Measurements from ENCODE around the gene DSCAML1.

Gene DSCAML1

DNA sequence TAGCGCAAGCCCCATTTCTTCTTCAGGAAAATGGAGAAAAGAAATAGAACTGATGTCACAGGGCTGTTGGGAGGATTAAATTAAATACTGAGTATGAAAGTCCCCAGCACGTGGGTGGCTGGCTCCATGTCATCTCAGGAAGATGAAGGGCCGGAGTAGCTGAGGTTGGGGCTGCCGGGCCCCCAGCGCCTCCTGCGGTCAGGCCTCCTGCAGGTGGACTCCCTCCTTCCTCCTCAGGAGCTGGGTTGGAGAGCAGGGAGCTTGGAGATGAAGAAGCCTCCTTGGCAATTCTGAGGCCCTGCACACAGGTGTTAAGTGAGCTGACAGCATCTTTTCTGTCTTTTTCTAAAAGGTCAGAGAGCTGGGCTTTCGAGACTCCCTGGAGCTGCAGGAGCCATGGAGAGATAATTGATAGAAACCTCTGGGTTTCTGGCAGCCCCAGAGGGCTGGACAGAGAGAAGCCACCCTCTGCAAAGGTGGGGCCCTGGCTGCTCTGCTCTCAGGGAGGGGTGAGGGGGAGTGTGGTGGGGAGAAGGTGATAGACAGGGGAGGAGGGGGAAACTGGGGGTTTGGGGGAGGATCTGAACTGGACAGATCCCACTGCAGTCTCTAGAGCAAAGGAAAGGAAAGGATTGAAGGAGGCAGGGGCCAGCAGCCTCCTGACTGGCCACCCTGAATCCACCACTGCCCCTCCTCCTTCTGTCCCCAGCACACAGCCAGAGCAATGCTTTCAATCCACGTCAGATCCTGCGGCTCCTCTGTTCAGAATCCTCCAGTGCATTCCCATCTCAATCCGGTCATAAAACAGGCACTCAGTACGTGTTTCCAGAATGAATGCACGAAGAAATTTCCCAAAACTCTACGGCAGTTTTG, 258.5 kb downstream of the DSCAML1 start:
- DNase-seq = no peak

DNA sequence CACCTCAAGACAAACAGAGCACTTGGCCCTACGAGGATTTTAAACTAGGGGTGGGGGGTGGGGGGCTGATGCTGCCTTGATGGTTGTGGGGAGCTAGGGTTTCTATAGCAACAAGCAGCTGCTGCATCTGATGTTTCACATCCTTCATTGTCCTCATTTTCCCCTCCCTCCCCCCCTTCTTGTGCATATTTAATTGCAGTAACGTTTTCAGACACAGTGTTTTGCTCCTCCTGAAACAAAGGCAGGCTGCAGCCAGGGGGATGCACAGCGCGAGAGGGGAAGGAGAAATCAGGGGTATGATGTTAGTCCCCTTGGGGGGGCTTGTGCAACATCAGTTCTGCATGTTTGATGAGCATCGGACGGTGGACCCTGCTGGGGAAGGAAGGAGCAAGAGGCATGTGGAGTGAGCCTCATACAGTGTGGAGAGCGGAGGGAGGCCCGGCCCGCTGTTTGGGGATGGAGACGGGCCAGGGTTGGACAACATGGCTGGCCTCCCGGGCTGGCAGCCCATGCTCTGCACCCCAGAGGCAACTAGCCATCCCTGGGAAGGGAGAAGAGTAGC, 261.1 kb downstream of the DSCAML1 start:
- DNase-seq = no peak

DNA sequence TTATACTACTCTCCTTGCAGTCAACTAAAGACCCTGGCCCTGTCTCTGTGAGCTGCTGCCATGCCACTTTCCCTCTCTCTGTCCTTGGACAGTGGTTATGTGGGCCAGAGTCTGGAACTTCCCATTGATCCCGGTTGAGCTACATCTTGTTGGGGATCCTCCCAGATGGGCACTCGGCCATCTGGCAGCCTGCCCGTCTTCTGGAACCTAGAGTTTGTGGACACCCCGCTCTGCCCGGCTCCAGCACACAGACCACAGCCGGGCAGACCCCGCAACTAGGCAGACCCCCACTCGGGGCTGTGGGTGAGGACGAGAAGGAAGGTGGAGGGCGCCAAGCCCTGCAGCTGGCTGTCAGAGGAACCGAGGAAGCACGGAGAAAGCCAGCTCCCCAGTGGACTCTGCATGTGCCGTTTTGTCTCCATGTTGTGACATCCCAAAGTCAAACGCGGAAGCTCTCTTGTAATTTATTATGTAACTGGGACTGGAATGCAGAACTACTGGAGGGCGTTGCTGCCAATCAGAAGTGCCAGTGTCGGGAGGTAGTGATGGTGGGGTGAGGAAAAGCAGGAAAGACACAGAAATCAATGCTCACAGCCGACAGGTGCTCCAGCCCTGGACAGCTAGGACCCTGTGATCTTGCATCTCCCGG, 261.7 kb downstream of the DSCAML1 start:
- no peak for DNase-seq

DNA sequence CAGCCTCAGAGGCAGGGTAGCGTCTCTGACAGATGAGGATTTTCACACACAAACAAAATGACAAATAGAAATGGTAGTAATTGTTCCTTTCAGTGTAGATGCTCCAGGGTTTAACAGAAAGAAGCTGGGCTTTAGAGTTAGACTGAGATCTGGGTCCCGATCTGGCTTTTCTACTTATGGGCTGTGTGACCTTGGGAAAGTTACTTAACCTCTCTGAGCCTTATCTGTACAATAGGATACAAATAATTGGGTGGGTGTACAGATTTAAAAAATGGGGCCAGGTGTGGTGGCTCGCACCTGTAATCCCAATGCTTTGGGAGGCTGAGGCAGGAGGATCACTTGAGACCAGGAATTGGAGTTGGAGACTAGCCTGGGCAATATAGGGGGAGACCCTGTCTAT, 264.4 kb downstream of the DSCAML1 start:
- DNase-seq = no peak

DNA sequence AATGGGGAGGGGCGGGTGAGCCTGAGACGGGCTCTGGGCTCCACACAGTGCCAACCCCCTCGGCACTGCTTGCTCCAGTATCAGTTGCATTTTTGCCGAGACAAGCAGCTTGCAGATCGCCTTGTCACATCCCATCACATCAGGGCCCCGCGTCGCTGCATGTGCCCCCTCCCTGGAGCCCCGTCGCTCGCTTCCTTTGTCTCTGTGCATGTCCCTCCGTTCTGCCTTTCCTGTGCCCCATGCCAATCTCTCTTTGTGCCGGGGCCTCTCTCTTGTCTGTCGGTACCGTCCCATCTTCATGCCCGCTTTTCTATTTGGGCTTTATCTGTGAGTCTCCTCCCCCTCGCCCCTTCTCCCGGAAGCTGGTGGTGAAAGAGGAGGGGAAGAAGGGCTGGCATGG, 267.2 kb downstream of the DSCAML1 start:
- DNase-seq = no peak

DNA sequence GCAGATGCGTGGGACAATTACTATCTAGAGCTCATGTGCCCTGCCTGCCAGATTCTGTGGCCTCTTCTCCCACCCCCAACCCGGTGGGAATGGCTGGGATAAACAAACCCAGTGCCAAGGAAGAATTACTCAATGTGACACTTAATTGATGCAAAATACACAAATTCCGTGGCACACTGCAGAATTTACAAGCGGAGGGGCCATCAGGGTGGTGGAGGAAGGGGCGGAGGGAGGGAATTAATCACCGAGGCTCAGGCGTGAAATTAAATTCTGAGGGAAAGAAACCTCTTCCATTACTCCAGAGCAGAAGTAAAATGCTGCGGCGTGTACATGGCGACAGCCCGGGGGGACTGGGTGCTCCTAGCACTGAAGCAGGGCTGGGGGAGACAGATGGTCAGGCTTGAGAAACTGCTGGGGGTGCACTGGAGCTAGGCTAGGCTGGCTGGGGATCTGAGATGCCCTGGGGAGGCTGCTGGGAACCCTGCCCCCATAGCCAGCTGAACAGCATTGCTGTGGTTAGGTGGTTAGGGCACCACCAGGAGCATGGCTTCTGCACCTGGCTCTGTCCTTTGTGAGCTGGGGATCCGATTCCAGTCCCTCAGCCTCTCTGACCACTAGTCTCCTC, 268.8 kb downstream of the DSCAML1 start:
- DNase-seq = no peak

DNA sequence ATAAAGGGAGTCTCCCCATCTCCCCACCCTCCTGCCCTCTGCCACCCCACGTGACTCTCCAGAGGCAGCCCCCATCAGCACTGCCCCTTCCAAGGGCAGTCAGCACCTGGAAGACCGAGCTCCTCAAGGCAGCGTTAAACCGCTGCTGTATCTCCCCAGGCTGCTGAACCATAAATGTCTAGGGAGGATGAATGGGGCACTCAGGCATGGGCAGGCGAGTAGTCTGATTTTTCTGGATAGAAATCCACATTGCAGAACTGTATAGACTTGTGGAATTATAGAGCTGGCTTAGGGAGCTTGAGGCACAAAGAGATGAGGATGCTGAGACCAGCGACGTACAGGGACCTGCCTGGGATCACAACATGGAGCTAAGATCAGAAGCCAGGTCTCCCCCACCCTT, 269.7 kb downstream of the DSCAML1 start:
- DNase-seq = no peak

DNA sequence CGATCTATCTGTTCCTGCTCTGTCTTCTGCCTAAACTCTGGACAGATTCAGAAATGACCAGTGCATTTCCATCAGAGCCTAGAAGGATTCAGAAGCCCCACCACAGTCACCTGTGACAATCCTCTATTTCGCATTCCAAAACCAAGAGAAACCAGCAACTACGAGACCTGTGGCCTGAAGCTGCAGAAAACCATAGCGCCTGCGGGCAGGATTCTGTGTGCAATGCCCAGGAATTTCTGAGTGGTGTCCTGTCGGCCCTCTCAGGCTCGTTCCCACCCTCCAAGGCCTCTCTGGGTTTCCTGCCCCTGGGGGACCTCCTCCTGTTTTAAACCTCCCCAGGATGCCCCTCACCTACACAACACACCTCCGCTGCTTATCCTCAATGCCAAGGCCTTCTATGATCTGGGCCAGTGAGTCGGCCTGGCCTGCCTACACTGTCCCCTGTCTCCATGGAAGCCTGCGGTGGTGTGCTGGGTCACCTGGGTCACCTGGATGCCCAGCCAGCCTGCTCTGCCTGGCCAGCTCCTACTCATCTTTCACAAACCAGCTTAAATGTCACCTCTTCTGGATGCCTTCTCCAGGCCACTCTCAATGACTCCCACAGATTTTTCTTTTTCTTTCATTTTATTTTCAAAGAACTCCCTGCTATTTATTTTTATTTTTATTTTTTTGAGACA, 271.0 kb downstream of the DSCAML1 start:
- no peak for DNase-seq

DNA sequence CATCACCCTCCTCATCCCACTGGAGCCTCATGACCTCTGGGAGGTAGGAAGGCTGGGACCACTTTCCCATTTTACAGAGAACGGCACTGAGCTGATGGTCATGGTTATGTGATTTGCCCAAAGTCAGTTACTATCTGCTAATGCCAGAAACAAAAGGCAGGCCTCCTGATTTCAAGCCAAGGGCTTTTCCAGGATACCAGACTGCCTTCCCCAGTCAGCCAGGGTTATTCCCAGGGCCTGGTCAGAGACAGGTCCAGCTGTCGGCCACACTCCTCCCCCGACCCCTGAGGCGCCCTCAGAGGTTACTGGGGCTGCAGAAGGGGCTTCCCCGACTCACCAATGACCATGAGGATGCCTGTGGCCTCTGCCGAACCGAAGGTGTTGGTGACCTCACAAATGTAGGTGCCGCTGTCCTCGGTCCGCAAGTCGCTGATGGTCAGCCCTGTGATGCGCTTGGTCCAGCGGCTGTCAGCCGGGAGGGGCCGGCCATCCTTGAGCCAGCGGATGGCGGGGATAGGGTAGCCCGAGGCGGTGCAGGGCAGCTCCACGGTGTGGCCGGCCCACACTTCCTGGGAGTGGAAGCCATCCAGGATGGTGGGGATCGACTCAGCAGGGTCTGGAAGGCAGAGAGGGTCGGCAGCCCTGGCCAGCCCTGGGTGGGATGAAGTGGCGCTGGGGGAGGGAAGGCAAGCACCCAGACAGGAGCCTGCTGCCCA, 272.4 kb downstream of the DSCAML1 start:
- DNase-seq = no peak

DNA sequence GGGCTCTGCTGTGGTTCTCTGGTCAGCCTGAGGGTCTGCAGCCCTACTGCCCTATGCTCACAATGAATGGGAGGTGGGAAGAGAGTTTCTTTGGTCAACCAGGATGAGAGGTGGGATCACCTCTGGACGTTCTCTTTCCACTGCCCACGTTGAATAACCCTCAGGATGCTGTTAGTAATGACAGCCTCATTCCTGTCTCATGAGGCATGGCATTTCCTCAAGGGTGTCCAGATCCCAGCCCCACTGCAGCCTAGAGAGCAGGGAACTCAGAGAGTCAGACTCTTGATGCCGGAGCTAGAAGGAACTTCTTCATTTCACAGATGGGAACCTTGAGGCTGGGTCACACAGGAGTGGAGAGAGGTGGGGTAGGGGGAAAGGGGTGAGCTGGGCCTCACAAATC, 273.3 kb downstream of the DSCAML1 start:
- DNase-seq = no peak

DNA sequence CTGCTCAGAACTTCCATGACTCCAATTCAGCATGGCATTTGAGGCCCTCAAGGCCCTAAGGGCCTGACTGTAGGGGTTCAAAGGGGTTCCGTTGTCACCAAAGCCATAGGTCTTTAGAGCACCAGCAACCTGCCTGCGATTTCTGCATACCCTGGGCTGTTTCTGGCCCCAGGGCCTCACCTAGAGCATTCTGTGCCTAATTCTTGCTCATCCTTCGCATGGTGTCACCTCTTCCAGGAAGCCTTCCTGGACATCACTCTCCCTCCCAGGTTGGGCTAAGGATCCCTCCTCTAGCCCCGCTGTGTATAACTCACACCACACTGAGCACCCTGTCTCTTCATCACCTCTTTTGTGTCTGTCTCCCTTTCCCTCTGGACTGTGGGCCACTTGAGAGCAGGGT, 275.0 kb downstream of the DSCAML1 start:
- DNase-seq = no peak

DNA sequence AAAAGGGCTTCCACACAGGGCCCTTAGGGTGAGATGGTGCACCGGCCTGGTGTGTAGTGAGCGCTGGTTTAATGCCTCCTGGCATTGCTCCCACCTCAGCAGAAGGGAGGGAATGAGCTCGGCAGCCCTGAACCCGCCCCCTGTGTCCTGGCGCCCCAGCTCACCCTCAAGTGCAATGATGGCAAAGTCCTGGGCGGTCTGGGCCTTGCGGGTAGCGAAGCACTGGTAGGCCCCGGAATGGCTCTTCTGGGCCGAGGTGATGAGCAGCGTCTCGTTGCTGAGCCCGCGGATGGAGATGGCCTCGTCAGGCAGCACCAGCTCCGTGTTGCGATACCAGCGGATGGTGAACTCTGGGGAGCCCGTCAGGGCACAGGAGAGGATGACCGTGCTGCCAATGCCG, 276.1 kb downstream of the DSCAML1 start:
- DNase-seq = no peak

DNA sequence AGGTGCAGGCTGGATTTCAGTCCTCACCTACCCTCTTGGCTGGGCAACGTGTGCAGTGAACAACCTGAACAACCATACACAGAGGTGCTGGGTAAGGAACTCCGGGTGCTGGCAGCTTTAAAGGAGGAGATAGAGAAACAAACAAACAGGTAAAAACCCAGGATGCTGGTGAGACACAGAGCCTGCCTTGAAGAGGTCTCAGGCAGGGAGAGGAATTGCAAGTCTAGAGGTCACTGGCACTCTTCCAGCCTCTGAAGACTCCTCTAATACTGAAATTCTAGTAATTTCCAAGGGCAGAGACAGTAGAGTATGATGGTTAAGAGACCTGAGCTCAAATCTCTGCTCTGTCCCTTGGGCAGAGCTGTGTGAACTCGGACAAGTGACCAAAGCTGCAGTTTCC, 276.8 kb downstream of the DSCAML1 start:
- no peak for DNase-seq

DNA sequence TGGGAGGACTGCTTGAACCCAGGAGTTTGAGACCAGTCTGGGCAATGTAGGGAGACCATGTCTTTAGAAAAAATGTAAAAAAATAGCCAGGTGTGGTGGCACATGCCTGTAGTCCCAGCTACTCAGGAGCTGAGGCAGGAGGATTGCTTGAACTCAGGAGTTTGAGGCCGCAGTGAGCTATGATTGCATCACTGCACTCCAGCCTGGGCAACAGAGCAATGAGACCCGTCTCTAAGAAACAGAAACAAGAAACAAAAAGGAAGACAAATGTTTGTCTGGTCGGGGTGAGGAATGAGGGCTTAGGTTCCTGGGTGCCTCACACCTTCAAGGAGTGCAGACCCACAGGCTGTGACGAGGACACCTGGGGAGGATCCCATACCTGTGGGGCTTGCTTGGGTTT, 277.4 kb downstream of the DSCAML1 start:
- DNase-seq = no peak

DNA sequence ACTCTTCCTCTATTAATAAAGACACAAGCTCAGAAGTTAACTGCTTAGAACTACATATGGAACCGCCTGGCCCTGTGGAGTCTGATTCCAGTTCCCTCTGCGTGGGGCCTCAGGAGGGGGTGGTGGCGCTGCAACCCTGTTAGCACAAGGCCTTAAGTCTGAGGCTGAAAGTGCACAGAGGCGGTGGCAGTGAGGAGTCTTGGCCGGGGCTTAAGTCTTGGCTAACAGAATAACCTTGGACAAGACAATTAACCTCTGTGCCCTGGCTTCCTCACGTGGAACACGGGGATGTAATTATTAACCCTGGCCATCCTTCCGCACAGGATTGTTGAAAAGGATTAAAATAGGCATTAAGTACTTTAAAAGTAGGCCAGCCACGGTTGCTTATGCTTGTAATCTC, 277.8 kb downstream of the DSCAML1 start:
- no peak for DNase-seq

DNA sequence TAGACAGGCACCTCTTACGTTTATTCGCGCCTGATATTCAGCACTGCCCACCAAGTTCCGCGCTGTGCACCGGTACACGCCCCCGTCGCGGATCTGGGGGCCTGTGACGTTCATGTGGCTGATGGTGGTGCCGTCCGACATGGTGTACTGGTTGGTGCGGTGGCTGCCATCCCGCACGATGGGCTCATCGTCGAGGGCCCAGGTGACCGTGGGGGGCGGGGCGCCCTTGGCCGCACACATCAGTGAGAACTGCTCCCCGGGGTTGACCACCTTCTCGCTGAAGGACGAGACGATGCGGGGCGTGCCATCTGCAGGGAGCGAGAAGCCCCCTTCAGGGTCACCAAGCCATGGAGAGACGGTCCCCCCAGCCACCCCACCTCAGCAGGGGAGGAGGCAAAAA, 278.6 kb downstream of the DSCAML1 start:
- DNase-seq = no peak

DNA sequence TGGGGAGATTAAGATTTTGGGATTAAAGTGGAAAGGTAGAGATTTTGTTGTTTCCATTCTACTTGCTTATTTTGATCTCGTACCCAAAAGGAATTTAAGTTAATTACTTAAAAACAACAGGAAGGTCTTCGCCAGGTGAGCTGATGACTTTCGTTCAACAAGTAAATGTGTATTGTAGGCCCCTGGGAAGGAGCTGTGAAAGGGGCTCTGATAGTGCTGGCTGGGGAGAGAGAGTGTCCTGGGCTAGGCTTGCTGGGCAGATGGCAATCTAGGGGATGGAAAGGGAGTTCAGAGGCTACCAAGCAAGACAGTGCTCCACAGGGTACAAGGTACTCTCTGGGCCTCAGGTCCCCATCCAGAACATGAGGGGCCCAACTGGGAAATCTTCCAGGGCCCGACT, 279.9 kb downstream of the DSCAML1 start:
- no peak for DNase-seq

DNA sequence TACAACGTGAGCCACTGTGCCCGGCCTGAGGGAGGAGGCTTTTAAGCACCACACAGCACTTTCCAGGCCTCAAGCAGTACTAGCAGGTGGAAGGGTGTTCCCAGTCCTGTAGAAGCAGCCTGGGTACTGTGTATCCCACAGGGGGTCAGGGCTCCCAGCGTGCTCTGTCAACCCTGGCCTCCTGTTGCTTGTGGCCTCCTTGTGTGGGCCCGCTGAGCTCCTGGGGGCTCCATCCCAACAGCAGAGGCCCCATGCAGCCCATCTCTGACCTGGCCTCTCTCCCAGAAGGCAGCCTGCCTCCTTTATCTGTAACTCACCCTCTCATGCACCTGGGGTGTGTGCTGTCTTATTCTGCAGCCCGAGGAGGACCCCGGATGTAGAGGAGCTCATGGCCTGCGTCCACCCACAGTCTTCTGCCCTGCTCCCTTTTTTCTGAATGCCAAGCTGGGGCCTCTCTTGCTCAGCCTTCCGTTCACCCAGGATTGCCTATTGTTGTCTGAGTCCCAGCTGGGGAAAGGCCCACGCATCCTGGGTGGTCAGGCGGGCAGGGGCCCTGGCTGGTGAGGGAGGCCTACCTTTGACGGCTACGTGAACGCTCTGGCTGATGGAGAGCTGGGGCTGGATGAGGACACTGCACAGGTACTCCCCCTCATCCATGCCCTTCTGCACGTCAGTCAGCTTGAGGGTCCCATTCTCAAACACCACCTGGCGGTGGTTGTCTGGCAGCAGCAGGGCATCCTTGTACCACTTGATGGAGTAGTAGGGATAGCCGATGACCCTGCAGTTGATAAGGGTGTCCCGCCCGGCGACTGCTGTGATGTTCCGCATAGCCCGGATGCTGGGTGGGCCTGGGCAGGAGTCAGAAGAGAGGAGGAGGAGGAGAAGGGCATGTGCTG, 280.9 kb downstream of the DSCAML1 start:
- DNase-seq = no peak

DNA sequence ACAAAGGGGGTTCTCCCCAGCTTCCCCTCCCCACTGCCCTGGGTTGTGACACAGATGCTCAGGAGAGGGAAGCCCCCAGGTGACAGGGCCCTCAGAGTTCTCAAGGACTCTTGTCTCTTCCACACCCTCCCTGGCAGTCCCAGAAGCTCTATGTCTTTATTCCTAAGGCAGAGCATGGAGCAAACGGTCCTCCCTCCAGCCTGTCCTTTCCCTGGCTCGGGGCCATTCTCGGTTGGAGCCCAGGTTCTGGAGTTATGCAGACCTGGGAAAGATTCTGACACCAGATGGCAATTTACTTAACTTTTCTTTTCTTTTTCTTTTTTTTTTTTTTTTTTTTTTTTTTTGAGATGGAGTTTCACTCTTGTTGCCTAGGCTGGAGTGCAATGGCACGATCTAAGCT, 282.8 kb downstream of the DSCAML1 start:
- no peak for DNase-seq

DNA sequence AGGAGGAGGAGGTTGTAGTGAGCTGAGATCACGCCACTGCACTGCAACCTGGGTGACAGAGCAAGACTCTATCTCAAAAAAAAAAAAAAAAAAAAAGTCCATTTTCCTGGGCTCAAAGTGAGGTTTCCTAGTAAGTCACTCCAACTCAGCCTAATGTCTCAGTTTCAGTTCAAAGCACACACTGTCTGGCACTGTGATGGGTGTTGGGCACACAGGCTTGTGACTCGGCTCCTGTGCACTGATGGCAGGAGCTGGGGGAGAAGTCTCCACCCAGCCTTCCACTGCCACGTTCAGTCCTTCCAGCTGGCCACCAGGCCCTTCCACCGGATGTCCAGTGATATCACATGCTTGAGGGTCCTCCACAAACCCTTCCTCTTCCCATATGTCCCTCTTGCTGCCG, 283.4 kb downstream of the DSCAML1 start:
- DNase-seq = no peak

DNA sequence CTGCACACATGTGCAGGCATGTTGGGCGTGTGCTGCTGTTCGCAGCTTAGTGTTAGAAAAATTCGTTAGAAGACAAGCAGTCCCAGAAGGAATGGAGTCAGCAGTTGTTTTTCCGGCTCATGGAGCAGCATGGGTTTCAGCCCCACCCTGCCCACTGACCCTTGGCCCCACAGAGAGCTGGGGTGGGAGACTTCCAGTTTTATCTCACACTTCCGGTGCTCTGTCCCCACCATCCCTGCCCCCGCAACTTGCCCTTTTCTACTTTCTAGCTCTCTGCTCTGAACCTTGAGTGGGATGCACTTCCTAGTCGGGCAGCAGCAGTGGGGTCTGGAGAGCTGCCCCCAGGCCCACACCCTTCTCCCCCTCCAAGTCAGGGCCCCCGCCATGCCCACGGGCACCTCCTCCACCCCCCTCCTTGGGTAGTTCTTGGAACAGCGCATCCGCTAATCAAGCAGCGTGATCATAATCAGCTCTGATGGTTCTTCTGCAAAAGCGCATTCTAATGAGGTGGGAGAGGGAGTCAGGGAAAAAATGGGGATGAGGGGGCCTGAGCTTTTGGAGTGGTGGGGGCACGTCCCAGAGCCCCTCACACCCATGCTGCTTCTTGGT, 285.0 kb downstream of the DSCAML1 start:
- no peak for DNase-seq
